ENCODE data around the gene CRHR2.
"Not testable (repeated sequence)": the region's sequence is repeated elsewhere in the genome, so short reads cannot be mapped to it uniquely, and the experiment has no call there.

The CRHR2 gene

DNA sequence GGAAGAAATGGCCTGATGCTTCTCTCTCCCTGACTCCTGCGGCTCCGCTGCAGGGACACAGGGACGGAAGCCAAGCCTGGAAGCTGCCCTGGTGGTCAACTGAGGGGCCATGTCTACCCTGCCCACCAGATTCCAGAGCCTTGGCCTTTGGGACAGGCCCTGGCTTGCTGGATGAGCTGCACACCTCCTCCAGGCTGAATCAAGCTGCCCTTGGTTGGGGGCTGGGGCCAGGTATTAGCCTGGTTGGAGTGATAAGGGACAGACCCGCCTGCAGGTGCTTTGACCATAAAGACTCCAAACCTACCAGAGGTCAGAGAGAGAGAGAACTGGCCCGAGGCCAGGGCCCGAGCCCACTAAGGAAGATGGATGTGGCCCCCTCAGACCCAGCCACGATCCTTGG is 30.1 kb downstream of the CRHR2 start:
- no peak for DNase-seq

DNA sequence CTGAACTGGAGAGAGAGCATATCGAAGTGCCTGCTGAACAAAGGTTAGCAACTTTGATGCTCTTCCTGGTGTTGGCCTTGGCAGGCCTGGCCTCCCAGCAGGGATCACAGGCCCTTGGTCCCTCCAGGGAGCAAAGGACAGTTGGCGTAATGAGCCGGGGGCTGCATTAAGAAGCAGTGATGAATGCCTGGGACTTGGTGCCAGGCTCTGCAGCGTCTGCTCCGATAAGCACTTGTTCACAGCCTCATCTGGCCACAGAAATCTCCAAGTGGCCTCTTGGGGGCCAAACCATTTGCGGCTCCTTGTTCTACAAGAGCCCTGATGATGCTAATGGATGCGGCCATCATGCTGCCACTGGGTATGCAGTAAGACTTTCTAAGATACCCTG is 31.8 kb downstream of the CRHR2 start:
- no peak for DNase-seq

DNA sequence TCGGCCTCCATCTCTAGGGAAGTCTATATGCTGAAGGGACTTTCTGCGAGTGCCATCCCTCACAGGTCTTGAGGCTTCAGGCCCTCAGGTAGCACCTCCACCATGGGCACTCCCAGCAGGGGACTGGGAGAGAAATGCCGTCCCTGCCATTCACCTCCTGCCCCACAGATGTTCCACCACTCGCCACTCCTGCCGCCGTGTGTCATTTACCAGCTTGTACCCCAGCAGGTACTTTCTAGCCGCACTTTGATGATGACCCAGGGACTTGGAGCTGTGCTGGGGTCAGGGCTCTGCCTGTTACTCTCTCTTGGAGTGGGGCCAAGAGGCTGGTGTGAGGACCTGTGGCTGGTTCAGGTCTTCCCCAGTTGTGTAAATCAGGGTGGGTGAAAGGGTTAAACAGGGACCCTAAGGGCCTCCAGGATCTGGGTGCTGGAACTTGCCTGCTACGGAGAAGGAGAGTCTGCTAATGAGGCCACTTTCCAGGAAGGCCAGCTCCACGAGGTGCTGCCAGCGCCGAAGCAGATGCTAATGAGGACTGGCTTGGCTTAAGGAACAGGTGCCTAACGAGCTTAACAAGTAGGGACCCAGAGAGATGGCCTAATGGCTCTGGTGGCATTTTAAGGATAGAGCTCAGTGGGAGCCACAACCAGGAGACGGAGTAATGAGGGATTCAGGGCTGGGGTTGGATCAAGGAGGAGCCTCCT is 32.4 kb downstream of the CRHR2 start:
- no peak for DNase-seq

DNA sequence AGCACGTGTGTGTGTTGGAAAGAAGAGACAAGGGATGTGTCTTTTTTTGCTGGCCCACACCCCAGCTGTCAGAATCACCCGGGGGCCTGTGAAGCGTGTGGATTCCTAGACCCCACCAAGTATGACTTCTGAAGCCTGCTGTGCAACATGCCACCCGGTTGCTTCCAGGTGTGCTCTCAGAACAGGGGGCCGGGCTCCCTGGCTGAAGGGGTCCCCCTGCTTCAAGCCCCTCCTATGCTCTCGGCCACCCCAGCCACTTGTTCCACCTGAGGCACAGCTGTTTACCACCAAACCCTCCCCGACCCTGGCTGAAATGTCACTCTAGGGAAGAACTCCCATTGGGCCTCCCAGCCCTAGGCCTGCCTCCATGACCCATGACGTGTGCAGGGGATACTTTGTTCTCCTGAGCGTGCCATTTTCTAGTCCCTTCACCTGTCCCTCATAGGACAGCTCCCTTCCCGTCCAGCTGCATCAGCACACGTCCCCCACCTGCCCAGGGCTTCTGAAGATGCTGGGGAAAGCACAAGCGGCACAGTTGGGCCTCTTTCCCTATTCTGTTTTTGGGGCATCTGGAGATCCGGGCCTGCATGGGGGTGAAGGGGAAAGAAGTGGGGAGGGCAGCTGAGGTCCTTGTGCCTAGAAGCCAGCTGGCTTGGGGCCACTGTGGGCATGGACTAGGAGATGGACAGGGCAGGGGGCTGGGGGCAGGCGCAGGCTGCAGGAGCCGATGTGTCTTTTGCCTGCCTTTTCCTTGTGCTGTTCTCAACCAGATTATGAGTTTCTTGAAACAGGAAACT is 33.3 kb downstream of the CRHR2 start:
- no peak for DNase-seq

DNA sequence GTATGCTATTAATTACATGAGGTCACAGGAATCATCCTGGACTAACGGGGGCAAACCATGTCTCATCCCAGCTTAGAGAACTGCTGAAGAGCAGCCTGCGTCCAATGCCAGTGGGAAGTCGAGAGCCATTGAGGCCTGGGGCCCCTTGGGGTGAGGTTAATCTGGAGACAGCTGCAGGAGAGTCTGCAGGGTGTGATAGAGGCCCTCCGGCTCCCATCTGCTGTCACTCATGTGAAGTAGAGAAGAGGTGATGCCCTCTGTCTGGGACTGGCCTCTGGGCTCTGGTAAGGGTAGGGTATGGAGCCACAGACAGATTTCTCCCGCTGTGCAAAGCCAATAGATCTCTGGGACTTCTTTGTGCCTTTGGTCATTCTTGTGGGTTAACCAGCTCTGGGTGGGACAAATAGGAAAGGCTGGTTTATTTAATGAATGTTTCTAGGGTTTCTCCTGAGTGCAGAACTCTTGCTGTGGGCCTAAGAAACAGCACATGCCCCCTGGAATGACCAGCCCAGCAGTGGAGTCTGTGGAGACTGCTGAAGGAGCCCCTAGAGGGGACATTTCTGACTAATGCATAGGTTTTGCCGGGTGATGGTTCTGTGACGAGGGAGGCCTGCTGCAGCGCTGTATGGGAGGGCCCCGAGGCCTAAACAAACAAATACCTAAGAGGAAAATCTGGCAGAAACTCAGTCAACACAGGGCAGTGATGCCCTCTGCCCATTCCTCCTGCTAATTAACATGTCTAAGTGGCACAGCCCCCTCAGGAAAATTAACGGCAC is 34.5 kb downstream of the CRHR2 start:
- DNase-seq = no peak

DNA sequence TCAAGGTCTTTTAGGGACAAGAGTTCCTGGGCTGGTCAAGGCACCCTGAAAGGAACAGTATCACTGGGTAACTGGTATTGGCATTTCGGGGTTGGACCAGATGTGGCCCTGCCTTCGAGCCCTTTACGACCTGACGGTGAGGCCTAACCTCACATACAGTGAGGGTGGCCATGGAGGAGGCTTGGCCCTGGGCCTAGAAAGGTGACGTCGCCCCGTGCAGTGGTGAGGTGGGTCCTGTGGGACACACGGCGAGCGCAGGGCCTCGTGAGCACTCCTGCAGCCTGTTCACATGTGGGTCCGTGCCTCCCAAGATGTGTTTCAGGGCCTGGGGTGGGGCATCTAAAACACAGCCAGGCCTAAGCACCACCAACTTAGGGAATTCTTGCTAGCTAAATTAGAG is 36.1 kb downstream of the CRHR2 start:
- no peak for DNase-seq

DNA sequence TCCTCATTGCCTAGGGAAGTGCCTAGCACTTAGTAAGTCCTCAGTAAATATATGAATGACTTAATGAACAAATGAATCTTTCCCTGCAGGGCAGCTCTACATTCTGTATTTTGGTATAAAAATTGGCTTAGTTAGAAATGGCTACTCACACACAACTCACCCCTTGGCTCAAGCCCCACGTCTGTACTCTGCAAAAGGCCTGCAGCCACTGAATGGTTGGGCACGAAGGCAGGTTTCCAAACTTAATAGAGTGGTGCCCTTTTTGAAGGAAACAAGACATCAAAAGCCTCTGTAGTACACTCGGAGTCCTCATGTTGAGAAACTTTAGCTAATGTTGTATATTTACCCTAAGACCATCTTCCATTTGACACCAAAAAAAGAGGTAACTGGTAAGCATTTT is 36.6 kb downstream of the CRHR2 start:
- no peak for DNase-seq

DNA sequence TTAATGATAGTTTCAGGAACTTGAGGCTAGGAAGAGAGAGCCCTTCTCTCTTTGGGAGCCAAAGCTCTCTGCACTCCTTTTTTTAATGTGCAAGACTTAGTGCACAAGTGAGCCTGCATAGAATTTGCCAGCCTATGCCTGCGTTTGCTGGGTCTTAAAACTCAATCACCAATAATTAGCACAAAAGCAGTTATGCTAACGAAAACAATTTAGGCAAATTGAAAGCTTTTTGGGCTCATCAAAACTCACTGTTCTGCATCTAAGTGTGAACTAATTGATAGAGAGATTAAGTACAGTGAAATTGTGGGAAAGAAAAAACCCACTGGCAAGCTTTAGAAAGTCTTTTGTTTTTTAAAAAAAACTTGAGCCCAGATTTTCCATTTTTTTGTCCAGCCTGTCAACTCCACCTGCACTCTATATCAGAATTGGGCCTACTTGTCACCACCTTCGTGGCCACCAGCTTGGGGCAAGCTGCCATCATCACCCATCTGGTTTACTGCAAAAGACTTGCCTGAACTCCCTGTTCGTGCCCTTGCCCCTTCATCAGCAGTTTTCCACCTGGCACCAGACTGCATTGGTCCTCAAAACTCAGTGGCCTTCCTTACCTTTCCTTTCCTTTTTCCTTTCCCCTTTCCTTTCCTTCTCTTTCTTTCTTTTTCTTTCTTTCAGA is 37.8 kb downstream of the CRHR2 start:
- no peak for DNase-seq

DNA sequence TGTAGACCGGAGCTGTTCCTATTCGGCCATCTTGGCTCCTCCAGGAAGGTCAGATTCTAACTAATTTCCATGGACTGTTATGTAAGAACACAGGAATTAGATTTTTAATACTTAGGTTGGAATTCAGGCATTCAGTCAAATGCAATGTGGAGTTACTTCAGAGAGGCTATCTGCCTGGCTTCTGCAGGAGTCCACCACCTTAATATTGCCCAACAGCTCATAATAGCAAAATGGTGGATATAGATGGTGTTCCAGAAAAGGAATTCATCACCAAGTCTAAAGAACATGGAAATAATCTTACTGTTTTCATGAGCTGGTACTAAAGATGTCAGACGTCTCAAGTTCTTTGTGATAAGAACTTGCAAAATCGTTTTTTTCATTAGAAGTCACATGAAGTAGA is 39.5 kb downstream of the CRHR2 start:
- DNase-seq = no peak

DNA sequence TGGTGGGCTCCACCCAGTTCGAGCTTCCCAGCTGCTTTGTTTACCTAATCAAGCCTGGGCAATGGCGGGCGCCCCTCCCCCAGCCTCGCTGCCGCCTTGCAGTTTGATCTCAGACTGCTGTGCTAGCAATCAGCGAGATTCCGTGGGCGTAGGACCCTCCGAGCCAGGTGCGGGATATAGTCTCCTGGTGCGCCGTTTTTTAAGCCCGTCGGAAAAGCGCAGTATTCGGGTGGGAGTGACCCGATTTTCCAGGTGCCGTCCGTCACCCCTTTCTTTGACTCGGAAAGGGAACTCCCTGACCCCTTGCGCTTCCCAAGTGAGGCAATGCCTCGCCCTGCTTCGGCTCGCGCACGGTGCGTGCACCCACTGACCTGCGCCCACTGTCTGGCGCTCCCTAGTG is 39.9 kb downstream of the CRHR2 start:
- DNase-seq = not testable (repeated sequence)

DNA sequence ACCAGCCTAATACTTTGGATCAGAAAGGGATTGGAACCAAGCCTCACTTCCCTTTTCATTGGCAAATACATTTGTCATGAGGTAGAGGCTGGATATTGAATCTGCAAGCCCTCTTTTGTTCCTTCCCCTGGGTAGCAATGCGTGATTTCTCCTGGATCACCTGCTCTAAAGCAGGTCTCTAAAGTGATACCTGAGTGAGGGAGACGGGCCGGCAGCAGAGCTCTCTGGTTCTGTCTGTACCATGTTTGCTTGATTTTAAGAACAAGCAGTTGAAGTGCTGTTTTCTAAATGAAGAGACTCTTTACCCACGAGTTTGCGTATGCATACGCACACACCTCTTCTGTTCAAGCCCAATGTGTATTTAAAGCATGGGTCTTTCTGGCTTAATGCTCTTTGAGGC is 46.5 kb downstream of the CRHR2 start:
- no peak for DNase-seq

DNA sequence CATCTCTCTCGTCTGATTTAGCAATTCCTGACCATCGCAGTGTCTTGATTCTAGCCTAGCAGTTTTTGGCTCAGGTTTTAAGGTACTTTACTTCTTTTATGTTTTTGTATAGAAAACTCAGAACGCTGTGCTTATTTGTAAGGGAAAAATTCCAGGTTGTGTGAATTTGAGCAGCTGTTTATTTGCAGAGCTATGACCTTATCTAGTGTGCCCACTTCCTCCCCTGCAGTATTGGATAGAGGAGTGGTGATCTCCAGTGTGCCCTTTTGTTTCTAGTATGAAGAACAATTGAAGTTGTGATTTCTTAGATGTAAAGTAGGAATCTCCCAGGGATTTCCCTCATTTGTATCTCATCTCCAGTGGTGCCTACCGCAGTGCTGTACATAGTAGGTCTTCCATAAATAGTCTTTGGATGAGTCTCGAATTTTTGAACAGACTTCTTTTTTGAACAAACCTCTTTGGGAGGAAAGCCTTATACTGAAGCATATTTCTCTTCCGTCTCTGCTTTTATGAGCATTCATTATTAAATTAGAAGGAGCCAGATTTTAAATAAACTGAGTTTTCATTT is 47.5 kb downstream of the CRHR2 start:
- no peak for DNase-seq

DNA sequence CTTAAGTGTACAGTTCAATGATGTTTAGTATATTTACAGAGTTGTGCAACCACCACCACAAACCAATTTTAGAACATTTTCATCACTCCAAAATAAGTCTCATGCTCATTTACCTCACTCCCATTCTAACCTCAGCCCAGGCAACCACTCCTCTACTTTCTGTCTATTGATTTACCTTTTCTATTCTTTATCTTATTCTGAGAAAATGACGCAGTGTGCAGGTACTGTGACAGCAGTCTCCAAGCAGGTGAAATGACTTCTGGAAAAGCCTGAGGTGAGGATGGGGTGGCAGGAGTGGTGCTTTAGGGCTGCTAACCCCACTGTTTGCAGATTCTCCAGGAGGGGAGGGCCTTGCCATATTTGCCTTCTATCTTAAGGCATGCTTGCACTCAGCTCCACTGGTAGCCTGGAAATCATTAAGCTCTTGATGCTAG is 48.0 kb downstream of the CRHR2 start:
- no peak for DNase-seq

DNA sequence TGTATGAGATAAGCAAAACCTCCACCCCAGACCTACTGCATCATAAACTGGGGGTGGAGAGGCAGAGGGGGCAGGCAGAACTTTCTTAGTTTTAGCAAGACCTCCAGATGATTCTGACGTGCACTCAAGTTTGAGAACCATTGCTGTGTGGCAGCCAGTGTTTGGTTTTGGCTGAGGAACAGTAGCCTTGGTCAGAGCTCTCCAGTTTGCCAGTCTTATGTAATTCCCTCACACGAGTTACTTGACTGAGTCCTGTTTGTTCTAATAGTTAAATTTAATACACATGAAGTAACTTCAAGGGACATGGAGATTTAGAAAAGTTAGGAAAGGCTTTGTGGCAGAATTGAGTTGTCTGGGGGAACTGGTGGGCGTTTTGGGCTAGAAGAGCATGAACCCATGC is 49.0 kb downstream of the CRHR2 start:
- DNase-seq = no peak

DNA sequence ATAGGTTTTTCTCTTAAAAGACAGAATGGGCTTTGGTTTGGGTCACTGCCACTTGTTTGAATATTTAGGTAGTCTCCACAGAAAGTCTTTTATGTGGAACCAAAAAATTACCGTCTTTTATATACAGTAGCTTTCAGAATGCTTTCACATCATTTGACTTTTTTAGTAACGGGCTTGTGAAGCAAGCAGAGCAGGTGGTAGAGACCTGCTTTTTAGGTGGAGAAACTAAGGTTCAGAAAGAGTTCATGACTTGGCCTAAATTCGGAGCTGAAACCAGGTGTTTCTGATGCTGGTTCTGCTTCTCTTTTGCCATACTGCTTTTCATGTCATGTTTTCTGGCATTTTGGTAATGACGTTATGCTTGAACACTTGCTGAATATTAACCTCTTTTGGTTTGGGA is 51.3 kb downstream of the CRHR2 start:
- DNase-seq = no peak

DNA sequence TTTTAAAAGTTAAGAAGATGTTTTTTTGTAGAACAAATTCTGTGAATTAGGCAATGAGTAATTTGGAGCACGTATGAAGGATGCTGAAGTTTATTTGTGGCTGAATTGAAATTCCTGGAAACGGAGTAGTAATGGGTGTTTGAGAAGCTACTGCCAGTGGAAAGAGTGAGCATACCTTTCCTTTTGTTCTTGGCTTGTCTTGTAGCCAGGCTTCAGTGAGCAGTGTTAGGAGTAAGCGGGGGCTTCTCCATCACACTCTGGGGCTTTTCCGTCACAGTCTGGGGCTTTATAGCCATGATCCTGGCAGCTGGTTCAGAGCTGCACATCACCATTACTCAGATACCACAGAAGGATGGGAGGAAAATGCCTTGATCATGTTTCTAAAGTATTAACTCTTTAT is 55.2 kb downstream of the CRHR2 start:
- no peak for DNase-seq

DNA sequence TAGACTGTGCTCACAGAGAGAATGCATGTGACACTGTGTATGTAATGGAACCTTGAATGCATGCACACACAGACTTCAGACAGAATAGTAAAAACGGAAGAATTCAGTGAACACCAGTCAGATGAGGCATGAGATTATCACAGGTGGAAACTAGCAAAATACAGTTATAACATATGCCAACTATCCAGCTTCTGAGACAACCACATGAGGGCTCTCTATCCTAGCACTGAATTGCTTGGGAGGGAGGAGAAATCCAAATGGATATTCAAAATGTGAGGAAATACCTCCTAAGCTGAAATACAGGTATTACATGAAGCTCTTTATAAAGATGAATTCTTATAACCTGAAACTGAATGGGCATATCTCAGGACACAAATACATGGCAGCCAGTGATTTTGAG is 57.0 kb downstream of the CRHR2 start:
- DNase-seq = no peak

DNA sequence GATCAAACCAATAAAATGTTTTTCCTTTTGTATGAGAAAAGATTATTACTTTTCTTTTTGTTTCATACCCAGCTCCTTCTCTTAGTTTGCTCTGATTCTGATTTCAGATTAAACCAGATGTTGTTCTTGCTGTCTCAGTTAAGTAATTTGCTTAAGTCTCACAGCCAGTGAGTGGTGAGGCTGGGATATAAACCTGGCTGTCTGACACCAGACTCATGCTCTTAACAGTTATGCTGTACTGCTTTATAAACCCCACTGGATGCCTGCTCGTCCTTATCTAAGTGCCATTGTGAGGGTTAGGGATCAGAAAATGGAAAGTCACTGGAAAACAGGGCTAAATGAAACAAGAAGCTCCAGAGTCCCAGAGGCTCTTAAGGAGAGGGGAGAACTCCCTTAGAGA is 63.3 kb downstream of the CRHR2 start:
- DNase-seq = no peak

DNA sequence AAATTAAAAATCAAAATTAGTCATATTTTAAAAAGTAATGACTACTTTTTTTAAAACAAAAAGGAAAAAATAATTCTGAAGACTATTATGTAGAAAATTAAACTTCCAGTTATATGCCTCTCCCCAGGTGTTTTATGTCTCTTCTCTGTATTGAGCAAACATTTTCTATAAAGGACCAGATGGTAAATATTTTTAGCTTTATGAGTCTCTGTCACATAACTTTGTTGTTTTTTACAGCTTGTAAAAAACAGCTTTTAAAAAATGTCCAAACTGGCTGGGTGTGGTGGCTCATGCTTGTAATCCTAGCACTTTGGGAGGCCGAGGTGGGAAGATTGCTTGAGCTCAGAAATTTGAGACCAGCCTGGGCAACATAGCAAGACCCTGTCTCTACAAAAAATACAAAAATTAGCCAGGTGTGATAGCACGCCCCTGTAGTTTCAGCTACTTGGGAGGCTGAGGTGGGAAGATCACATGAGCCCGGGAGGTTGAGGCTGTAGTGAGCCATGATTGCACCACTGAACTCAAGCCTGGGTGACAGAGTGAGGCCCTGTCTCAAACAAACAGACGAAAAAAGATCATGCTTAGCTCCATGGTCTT is 64.1 kb downstream of the CRHR2 start:
- no peak for DNase-seq

DNA sequence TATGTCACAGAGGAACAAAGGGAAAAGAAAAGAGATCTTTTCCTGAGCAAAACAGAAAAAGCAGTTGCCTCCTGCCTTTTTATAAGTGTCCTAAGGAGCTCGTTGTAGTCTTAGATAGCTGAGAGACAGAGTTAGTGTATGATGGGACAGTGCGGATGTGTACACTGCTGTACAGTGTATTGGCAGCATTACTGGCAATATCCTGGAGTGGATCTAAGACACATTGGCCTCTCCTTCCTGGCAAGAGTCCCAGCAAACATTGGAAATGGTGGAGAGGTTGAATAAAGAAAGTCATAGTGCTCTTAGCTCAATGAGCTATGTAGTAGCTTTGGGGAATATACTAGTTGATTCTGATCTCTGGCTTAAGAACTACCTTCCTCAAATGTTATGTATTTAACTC is 64.9 kb downstream of the CRHR2 start:
- DNase-seq = no peak

DNA sequence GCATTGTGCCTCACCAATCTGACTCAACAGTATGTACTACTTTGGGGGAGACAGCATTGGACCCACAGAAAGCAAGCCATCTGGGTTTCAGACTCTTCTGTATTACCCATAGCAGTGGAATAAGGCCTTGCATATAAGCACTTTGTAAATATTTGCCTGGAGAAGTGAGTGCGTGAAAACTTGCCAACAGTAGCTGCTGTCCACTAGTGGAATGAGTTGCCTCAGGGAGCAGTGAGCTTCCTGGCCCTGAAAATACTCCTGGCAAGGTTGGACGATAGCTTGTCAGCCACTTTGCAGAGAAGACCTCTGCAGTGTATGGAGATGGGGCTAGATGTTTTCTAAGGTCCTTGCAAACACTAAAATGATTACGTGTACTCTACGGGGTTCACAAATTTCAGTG is 65.9 kb downstream of the CRHR2 start:
- no peak for DNase-seq
